Lower leg skin (tissue), 3 donors: ENCODE measurements around the gene GSTM4.
"Not testable (repeated sequence)": the region's sequence is repeated elsewhere in the genome, so short reads cannot be mapped to it uniquely, and the experiment has no call there.

ENCODE experiments used
- CTCF ChIP-seq, 3 donors: fragments of 450-650 bp; IDR thresholded peaks; one replicate each; pipeline ENCODE4 v1.5.1; 2016; ENCODE audit warnings: antibody characterized with exemption in 3 of 3, mild to moderate bottlenecking in 3 of 3, moderate library complexity in 2 of 3
- POLR2A ChIP-seq, 2 donors: fragments of 450-650 bp; IDR thresholded peaks; one replicate each; pipeline ENCODE4 v1.6.1; 2016 to 2017; ENCODE audit warnings: antibody characterized with exemption in 2 of 2, mild to moderate bottlenecking in 1 of 2, moderate library complexity in 1 of 2

GRCh38 chr1:109678637-109679036, 22.7 kb downstream of the GSTM4 start:
- not testable (repeated sequence) for TF ChIP-seq CTCF, POLR2A (IDR thresholded peaks at IDR 0.05)
